ENCODE measurements around the gene CA10.

The CA10 gene

DNA sequence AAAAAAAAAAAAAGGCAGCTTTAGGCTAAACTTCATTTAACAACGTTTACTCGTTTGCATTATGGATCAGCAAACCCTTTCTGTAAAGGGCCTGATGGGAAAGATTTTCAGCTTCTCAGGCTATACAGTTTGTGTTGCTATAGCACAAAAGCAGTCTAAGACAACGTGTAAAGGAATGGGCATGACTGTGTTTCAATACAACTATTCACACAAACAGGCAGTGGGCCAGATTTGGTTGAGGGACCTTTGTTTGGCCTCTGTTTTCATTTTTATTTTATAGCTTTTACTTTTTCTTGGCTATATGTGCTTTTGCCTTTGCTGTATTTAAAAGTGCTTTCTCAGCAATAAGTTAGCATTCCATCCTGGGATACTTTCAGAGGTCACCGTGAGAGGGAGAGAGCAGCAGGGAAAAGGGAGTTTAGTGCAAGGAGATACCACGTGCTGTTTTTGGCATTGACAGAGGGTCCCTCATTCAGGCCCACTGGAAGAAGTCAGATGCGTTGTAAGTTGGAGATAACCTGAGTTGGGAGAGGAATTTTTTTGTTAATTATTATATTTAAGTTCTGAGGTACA, 562.6 kb downstream of the CA10 start:
- no peak for DNase-seq (ENCODE audit: low spot score)

DNA sequence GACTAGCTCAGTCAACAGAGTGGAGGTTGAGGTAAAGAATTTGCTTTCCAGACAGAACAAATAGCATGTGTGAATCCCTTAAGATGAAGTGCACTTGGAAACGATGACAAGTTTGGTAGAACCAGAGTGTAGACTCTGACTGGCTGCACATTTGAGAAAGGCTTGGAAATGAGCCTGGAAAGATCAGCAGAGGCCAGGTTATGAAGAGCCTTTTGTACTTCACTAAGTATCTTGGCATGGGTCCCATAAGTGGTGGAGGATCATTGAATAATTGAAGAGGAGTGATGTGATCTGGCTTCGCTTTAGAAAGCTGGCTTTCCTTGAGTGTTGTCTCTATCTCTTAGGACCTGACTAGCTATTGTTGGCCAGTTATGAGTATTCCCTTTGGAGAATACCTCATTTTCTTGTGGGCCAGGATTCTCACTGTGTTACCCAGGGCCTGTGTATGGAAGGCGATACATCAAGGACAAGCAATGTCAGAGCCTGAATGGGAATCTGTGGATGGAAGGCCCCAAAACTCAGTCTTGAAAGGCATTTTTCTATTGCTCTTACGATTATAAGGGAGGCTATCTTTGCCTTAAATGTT, 568.4 kb downstream of the CA10 start:
- DNase-seq (ENCODE audit: low spot score) = no peak

DNA sequence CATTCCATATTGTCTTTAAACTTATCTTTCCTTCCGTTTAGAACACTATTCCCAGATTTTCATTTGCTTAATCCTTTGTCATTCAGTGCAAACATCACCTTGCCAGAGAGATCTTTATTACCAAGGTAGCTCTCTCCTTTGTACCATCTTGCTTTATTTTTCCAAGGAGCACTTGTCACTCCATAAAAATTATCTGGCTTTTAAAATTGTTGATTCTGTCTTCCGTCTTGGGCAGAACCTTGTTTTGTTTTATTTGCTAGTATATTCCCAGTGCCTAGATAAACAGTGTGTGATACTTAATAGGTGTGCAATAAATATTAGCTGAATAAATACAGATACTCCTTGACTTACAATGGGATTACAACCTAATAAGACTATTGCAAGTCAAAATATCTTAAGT, 570.5 kb downstream of the CA10 start:
- DNase-seq (ENCODE audit: low spot score) = no peak

DNA sequence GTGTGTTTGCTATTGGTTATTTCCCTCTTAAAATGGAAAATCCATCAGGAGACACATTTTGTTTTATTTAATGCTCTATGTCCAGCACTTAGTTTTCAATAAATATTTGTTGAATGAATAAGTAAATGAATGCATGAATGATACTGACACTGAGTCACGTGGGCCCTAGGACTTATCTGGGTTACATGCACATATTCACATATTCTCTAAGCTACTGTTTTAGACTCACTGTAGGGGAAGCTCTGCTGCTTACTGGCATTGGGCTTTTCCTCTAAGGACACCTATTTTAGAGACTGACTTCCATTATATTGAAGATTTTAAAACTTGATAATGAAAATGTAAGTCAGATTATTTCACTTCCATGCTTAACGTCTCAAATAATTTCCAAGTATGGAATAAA, 571.0 kb downstream of the CA10 start:
- DNase-seq (ENCODE audit: low spot score) = no peak

DNA sequence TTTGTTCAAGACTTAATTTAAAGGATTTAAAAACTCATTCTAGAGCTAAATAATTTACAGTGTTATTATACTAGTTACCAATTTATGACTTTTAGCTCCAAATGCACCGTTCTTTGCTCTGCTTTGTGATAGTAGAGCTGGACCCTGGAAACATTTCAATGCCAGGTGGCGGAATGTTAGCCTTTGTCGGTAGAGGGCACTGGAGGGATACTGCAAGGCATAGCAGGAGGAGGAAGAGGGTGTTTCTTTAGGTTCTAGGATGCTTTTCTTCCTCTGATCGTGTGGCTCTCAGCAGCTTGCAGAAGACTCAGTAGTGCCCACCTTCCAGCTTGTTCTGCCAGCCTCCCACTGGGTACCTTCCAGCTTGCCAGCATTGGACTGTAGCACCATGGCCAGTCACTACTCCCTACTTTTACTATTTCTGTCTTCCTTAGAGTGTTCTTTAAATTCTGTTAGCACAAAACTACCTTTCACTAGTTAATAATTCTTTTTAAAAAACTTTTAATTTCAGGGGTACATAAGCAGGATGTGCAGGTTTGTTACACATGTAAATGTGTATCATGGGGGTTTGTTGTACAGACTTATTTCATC, 572.9 kb downstream of the CA10 start:
- no peak for DNase-seq (ENCODE audit: low spot score)

DNA sequence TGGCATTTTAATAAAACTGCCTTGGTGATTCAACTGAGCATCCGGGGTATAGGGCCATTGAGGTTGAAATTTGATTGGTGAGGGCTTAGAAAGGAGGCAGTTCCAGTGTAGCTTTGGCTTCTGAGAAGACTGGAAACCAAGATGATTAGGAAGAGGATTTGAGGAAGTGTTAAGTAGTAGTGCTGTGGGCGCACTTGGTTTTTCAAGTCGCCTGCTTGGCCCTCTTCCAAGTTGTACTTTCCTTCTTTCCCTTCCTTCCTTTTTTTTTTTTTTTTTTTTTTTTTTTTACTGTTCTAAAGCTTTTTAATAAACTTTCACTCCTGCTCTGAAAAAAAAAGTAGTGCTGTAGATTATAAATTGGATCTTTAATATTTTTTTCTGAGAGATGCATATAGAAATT, 577.6 kb downstream of the CA10 start:
- DNase-seq (ENCODE audit: low spot score) = no peak

All from AG08395 (cell line).